K562 (cell line): Measurements from ENCODE around the gene GLI1. TPM values are rescaled to one million over a fixed set of nuclear protein-coding genes. Genes with fewer than 3 reads are reported as not detected.

Experiments
- ASH1L ChIP-seq: fragments of 450-650 bp; IDR thresholded peaks from 2 replicates; pipeline ENCODE4 v1.6.1; 2018; ENCODE audit warnings: borderline replicate concordance, mild to moderate bottlenecking, low read depth; ENCODE audit not compliant: partially characterized antibody
- BRD4 ChIP-seq: fragments of 200-600 bp; sonication (generic); IDR thresholded peaks from 2 replicates; pipeline ENCODE4 v1.6.1; 2017; ENCODE audit warnings: inconsistent platforms
- CEBPB ChIP-seq: fragments of 450-650 bp; IDR thresholded peaks from 2 replicates; pipeline ENCODE4 v1.6.1; 2016; ENCODE audit warnings: missing genetic modification characterization, missing compliant biosample characterization
- CEBPG ChIP-seq, 3 experiments: fragments of 200-800 bp in 1 of 3; sonication (Bioruptor generic) in 1 of 3; sonication (generic) in 1 of 3; formaldehyde crosslinking in 1 of 3; IDR thresholded peaks in 2 of 3; conservative IDR thresholded peaks in 1 of 3; 2 replicates each; pipeline versions ENCODE4 v1.6.1 to v1.8.0; 2016 to 2022; ENCODE audit warnings: missing compliant biosample characterization in 2 of 3, missing genetic modification characterization in 2 of 3, mild to moderate bottlenecking in 1 of 3, missing genetic modification reagents in 1 of 3
- KDM1A ChIP-seq, 2 experiments: fragments of 450-650 bp; IDR thresholded peaks; 2 replicates each; pipeline ENCODE4 v1.6.1; 2016; ENCODE audit warnings: mild to moderate bottlenecking in 2 of 2
- MAFF ChIP-seq: IDR thresholded peaks from 2 replicates; pipeline ENCODE4 v1.6.1; 2012; ENCODE audit warnings: low read length, improper control_type of control experiment
- MAFG ChIP-seq: fragments of 450-650 bp; conservative IDR thresholded peaks from 2 replicates; pipeline ENCODE4 v1.6.1; 2016; ENCODE audit warnings: missing genetic modification characterization, missing compliant biosample characterization
- NFE2L1 ChIP-seq: fragments of 450-650 bp; IDR thresholded peaks from 2 replicates; pipeline ENCODE4 v1.6.1; 2016; ENCODE audit warnings: missing genetic modification characterization, low read depth, mild to moderate bottlenecking, missing compliant biosample characterization, moderate library complexity, borderline replicate concordance
- NFIX ChIP-seq: fragments of 250-450 bp; sonication (Bioruptor Pico); IDR thresholded peaks from 2 replicates; pipeline ENCODE4 v1.4.0; 2020; ENCODE audit warnings: low read depth, mild to moderate bottlenecking, moderate library complexity
- POLR2G ChIP-seq: fragments of 200-400 bp; formaldehyde crosslinking; IDR thresholded peaks from 2 replicates; pipeline ENCODE4 v1.6.1; 2017; ENCODE audit warnings: low read depth, mild to moderate bottlenecking, antibody characterized with exemption, low read length, moderate library complexity
- RFX5 ChIP-seq: IDR thresholded peaks from 2 replicates; pipeline ENCODE4 v1.6.1; 2011; ENCODE audit warnings: low read depth, mild to moderate bottlenecking, improper control_type of control experiment, low read length
- SIRT6 ChIP-seq: IDR thresholded peaks from one replicate; pipeline ENCODE4 v1.6.1; 2012; ENCODE audit warnings: low read depth, mild to moderate bottlenecking, control low read depth, inconsistent platforms, low read length, moderate library complexity
- SMAD4 ChIP-seq: fragments of 250-450 bp; sonication (Bioruptor Pico); conservative IDR thresholded peaks from 2 replicates; pipeline ENCODE4 v1.8.0; 2021; ENCODE audit warnings: inconsistent platforms, mild to moderate bottlenecking, moderate library complexity
- TBP ChIP-seq: optimal IDR thresholded peaks from 2 replicates; pipeline ENCODE3; 2011; ENCODE audit warnings: low read depth, low read length, improper control_type of control experiment
- ZFX ChIP-seq: sonication (generic); formaldehyde crosslinking; IDR thresholded peaks from 2 replicates; pipeline ENCODE4 v1.8.0; 2022; ENCODE audit warnings: mild to moderate bottlenecking, missing genetic modification reagents, moderate library complexity
- ZNF121 ChIP-seq: sonication (generic); formaldehyde crosslinking; conservative IDR thresholded peaks from 2 replicates; pipeline ENCODE4 v1.8.0; 2022; ENCODE audit warnings: missing genetic modification reagents
- ZNF354B ChIP-seq: fragments of 250-450 bp; sonication (Bioruptor Pico); IDR thresholded peaks from 2 replicates; pipeline ENCODE4 v1.4.0; 2020
- ZNF507 ChIP-seq: conservative IDR thresholded peaks from 2 replicates; pipeline ENCODE4 v1.6.1; 2017; ENCODE audit warnings: missing genetic modification characterization, missing compliant biosample characterization
- ZNF668 ChIP-seq: fragments of 250-450 bp; sonication (Bioruptor Pico); IDR thresholded peaks from 2 replicates; pipeline ENCODE4 v1.8.0; 2022; ENCODE audit warnings: mild to moderate bottlenecking, inconsistent platforms
- polyA plus RNA-seq, 8 experiments: library from polyadenylated mRNA; depleted of rRNA in 4 of 8; stranded (reverse) in 5 of 8; unstranded in 3 of 8; fragments of >200 nt; fragmentation: Nextera tagmentation in 2 of 8; fragmentation: Illumina TruSeq in 1 of 8; extraction: Ambion mirVana in 2 of 8; extraction: Trizol in 1 of 8; gene quantifications; 2 replicates each; pipeline versions ENCODE4 v1.2.1 to v1.2.3, GENCODE V29; 2011 to 2014; ENCODE audit warnings: inconsistent platforms in 1 of 8, missing spikeins in 1 of 8
- total RNA-seq, 7 experiments: library from RNA; depleted of rRNA in 6 of 7; stranded (reverse); fragments of >200 nt in 6 of 7; fragmentation: Illumina TruSeq in 2 of 7; extraction: Trizol in 2 of 7; gene quantifications; 2 replicates each; pipeline versions ENCODE4 v1.2.1 to v1.2.3, GENCODE V29; 2011 to 2021; ENCODE audit warnings: low replicate concordance in 1 of 7
- TF ChIP-seq, protein P1 (sequence below), 2 experiments: fragments of 450-650 bp; formaldehyde crosslinking in 1 of 2; IDR thresholded peaks; 2 replicates each; pipeline versions ENCODE4 v1.4.0 to v1.6.1; 2014 to 2020; ENCODE audit warnings: mild to moderate bottlenecking in 2 of 2, borderline replicate concordance in 1 of 2, low read depth in 1 of 2
- TF ChIP-seq, protein P2 (sequence below): fragments of 250-450 bp; sonication (Bioruptor Pico); IDR thresholded peaks from 2 replicates; pipeline ENCODE4 v1.8.0; 2021; ENCODE audit warnings: moderate library complexity, mild to moderate bottlenecking, inconsistent platforms

The GLI1 gene
- total and polyA plus RNA-seq, 9 of the 15 experiments (the other 6 are each of a cell fraction or from before 2014, with no cell fraction given): 0.24 to 3.7 (median 0.61) TPM

GRCh38 chr12:57518176-57518919, 58.8 kb downstream of the GLI1 start (continued):
- TF ChIP-seq, protein P1, sequence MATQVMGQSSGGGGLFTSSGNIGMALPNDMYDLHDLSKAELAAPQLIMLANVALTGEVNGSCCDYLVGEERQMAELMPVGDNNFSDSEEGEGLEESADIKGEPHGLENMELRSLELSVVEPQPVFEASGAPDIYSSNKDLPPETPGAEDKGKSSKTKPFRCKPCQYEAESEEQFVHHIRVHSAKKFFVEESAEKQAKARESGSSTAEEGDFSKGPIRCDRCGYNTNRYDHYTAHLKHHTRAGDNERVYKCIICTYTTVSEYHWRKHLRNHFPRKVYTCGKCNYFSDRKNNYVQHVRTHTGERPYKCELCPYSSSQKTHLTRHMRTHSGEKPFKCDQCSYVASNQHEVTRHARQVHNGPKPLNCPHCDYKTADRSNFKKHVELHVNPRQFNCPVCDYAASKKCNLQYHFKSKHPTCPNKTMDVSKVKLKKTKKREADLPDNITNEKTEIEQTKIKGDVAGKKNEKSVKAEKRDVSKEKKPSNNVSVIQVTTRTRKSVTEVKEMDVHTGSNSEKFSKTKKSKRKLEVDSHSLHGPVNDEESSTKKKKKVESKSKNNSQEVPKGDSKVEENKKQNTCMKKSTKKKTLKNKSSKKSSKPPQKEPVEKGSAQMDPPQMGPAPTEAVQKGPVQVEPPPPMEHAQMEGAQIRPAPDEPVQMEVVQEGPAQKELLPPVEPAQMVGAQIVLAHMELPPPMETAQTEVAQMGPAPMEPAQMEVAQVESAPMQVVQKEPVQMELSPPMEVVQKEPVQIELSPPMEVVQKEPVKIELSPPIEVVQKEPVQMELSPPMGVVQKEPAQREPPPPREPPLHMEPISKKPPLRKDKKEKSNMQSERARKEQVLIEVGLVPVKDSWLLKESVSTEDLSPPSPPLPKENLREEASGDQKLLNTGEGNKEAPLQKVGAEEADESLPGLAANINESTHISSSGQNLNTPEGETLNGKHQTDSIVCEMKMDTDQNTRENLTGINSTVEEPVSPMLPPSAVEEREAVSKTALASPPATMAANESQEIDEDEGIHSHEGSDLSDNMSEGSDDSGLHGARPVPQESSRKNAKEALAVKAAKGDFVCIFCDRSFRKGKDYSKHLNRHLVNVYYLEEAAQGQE (IDR thresholded peaks at IDR 0.05; ENCODE audit: borderline replicate concordance): no peak
- TF ChIP-seq, protein P1 (CRISPR knock-in tag; IDR thresholded peaks at IDR 0.05; ENCODE audit: low read depth): no peak
- TF ChIP-seq POLR2G (peak; percentile 47), CEBPB (peak; percentile 75), ZNF507 (no peak), SMAD4 (CRISPR knock-in tag) (no peak), NFIX (CRISPR knock-in tag) (no peak), SIRT6 (peak; percentile 19), ZFX (no peak), ASH1L (no peak), CEBPG (CRISPR knock-in tag; IDR thresholded peaks at IDR 0.05) (peak; percentile 49; the same call in 1 of the 2 replicates), CEBPG (tag; conservative IDR thresholded peaks at IDR 0.05 in 1 of 2, IDR thresholded peaks at IDR 0.05 in 1 of 2) (peak; percentile 32 to 62; a peak in 1 of 4 replicates), ZNF668 (CRISPR knock-in tag) (no peak), MAFF (no peak), MAFG (no peak), TBP (no peak), NFE2L1 (no peak), KDM1A (IDR thresholded peaks at IDR 0.05) (no peak), ZNF354B (CRISPR knock-in tag) (no peak), BRD4 (no peak), ZNF121 (CRISPR knock-in tag) (no peak), RFX5 (no peak)
- TF ChIP-seq, protein P2, sequence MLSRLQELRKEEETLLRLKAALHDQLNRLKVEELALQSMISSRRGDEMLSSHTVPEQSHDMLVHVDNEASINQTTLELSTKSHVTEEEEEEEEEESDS: no peak
